ENCODE results near the gene OR3A3.
"Not testable (repeated sequence)": the region's sequence is repeated elsewhere in the genome, so short reads cannot be mapped to it uniquely, and the experiment has no call there.

The OR3A3 gene

GRCh38 chr17:3440451-3440850, 29.3 kb downstream of the OR3A3 start:
- TF ChIP-seq CTCF (IDR thresholded peaks at IDR 0.05; ENCODE audit: low read depth, low read length), result no peak
- no peak overlapping the region for H3K4me3 ChIP-seq (ENCODE audit: low read depth, low read length)

DNA sequence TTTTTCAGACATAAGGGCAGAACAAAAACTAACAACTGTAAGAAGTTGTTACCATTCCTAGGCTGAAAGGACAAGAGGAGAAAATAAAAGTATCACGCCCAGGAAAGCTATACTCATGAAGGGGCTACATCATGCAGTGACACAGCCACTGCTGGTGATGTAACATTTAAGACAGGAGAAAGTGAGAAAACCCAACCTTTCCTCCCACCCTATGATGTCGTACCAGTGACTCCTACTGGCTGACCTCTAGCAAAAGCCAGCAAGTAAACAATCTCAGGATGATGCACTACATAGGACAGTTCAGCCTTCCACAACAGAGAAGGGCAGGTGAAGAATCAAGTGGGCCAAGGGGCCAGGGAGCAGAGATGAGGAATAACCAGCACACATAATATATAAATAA, 36.5 kb downstream of the OR3A3 start:
- no peak for TF ChIP-seq CTCF (IDR thresholded peaks at IDR 0.05; ENCODE audit: low read depth, low read length)
- no peak overlapping the region for H3K4me3 ChIP-seq (ENCODE audit: low read depth, low read length)

GRCh38 chr17:3448059-3448665, 37.0 kb downstream of the OR3A3 start:
- H3K4me3 ChIP-seq (ENCODE audit: low read depth, low read length), result no peak overlapping the region
- no peak for TF ChIP-seq CTCF (IDR thresholded peaks at IDR 0.05; ENCODE audit: low read depth, low read length)

DNA sequence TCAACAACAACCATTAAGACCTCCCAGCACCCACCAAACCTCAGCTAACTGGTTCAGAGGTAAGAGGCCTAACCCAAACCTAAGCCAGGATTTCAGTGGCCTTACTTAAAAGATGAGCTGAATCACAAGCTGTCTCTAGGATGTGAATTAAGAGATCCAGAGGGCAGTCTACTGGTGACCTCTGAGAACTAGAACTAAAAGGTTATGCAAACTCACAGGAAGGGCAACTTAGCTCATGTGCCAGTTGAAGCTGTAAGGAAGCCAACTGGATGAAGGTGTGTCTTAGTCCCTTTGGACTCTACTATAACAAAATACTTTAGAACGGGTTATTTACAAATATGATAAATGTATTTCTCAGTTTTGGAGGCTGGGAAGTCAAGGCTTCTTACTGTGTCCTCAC, 55.2 kb downstream of the OR3A3 start:
- not testable (repeated sequence) for H3K4me3 ChIP-seq (ENCODE audit: low read depth, low read length)

DNA sequence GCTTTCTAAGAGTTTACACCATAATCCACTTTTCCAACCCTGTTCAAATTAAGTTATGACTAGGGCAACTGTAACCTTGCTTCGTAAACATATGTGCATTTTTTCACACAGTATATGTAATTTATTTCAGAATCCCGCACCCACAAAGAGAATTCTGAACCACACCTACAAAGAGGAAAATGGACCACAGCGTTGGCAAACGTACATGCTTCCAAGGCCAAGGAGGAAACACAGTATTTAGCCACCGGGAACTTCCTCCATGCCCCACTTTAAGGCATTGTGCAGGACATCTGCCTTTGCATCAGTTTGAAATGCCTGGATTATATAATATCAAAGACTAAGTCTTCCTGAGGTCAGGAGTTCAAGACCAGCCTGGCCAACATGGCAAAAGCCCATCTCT, 58.4 kb downstream of the OR3A3 start:
- H3K4me3 ChIP-seq (ENCODE audit: low read depth, low read length), result no peak overlapping the region
- no peak for TF ChIP-seq CTCF (IDR thresholded peaks at IDR 0.05; ENCODE audit: low read depth, low read length)

DNA sequence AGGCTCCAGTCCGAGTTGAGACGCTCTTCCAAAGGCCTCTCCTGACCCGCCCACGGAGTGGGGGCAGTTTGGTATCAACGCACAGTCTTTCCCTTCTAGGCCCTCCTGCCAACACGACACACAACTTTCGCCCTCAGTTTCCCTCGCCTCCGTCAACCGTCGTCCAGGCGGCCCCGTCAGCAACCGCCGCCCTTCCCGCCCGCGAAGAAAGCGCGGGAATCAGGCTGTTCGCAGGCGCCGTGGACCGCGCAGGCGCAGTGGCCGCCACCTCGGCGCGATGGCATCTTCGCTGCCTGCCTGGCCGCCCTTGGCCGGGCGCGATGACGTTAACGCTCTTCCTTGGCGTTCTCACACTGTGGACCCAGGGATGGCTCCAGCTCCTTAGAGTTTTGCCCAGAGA, 60.4 kb downstream of the OR3A3 start, which contains the start of gene SPATA22:
SPATA22 (minus strand) TSS at position 221 of the 400 bp plus-strand sequence. CDS start 2,494 bp downstream, outside the sequence.
- no peak for TF ChIP-seq CTCF (IDR thresholded peaks at IDR 0.05; ENCODE audit: low read depth, low read length)
- H3K4me3 ChIP-seq (ENCODE audit: low read depth, low read length), result no peak within 1 kb of the TSS

DNA sequence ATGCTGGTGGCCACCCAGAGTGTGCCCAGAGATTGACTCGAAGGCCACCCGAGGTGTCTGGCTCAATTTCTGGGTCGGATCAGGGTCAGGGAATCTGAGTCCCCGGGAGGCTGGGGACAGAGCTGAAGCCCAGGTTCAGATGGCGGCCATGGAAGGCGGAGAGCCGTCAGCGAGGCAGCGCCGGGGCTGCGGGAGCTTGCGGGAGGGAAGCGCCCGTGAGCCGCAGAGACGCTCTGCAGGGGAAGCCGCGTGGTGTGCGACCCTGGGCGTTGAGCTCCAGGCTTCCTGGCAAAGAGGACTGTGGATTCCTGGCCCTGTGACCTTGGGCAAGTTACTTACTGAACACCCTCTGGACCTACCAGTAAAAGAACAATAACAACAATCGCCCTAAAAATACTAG, 61.0 kb downstream of the OR3A3 start:
- no peak overlapping the region for H3K4me3 ChIP-seq (ENCODE audit: low read depth, low read length)
- no peak for TF ChIP-seq CTCF (IDR thresholded peaks at IDR 0.05; ENCODE audit: low read depth, low read length)

All from WI38 (cell line).